ENCODE data around the gene C6orf132.
A peak's percentile ranks its signal among the peaks of the same experiment; 100 is the strongest.

GRCh38 chr6:42136508-42137193 lies 5.8 kb downstream of the C6orf132 start:
- TF ChIP-seq CTCF (IDR thresholded peaks at IDR 0.05; ENCODE audit: low read depth, low read length) (peak; percentile 87), EZH2phosphoT487 (IDR thresholded peaks at IDR 0.05; ENCODE audit: low read depth) (no peak)
